H9 (cell line): ENCODE measurements around the gene DMBT1. TPM values are rescaled to one million over a fixed set of nuclear protein-coding genes. Genes with fewer than 3 reads are reported as not detected.

Experiments
- DNase-seq: peaks from one replicate; pipeline ENCODE4 v3.0.0-alpha.2; 2017
- H2AFZ ChIP-seq: one replicate; pipeline ENCODE4 v1.6.1; 2013; ENCODE audit warnings: mild to moderate bottlenecking, low read length, control low read depth, moderate library complexity
- H2AK5ac ChIP-seq: 2 replicates; pipeline ENCODE4 v1.6.1; 2013; ENCODE audit warnings: low read length, control low read depth, mixed read lengths; ENCODE audit not compliant: insufficient read length
- H2BK120ac ChIP-seq: one replicate; pipeline ENCODE4 v1.6.1; 2013; ENCODE audit warnings: low read depth, mild to moderate bottlenecking, low read length, control low read depth, inconsistent platforms; ENCODE audit not compliant: poor library complexity, severe bottlenecking
- H2BK12ac ChIP-seq: 2 replicates; pipeline ENCODE4 v1.6.1; 2013; ENCODE audit warnings: low read length, control low read depth, mixed read lengths, low read depth; ENCODE audit not compliant: insufficient read length
- H2BK15ac ChIP-seq: 2 replicates; pipeline ENCODE4 v1.6.1; 2013; ENCODE audit warnings: low read depth, low read length, control low read depth
- H2BK20ac ChIP-seq: one replicate; pipeline ENCODE4 v1.6.1; 2013; ENCODE audit warnings: low read depth, mild to moderate bottlenecking, low read length, control low read depth, inconsistent platforms; ENCODE audit not compliant: poor library complexity, severe bottlenecking
- H2BK5ac ChIP-seq: 2 replicates; pipeline ENCODE4 v1.6.1; 2013; ENCODE audit warnings: low read length, control low read depth, mixed read lengths; ENCODE audit not compliant: insufficient read length
- H3K14ac ChIP-seq: 2 replicates; pipeline ENCODE4 v1.6.1; 2013; ENCODE audit warnings: low read length, control low read depth; ENCODE audit not compliant: insufficient read depth
- H3K18ac ChIP-seq: 2 replicates; pipeline ENCODE4 v1.6.1; 2013; ENCODE audit warnings: low read depth, mild to moderate bottlenecking, mixed read lengths, low read length, control low read depth; ENCODE audit not compliant: insufficient read length
- H3K23ac ChIP-seq: 2 replicates; pipeline ENCODE4 v1.6.1; 2013; ENCODE audit warnings: low read length, control low read depth, mixed read lengths, low read depth; ENCODE audit not compliant: insufficient read length
- H3K23me2 ChIP-seq: 2 replicates; pipeline ENCODE4 v1.6.1; 2013; ENCODE audit warnings: low read depth, mild to moderate bottlenecking, mixed read lengths, low read length, control low read depth; ENCODE audit not compliant: insufficient read length, poor library complexity, severe bottlenecking
- H3K27ac ChIP-seq: 2 replicates; pipeline ENCODE4 v1.5.1; 2013; ENCODE audit warnings: low read length, control low read depth, mixed read lengths, low read depth; ENCODE audit not compliant: insufficient read length
- H3K27me3 ChIP-seq: 2 replicates; pipeline ENCODE4 v1.6.1; 2013; ENCODE audit warnings: low read length, control low read depth, inconsistent platforms; ENCODE audit not compliant: insufficient read depth
- H3K4ac ChIP-seq: 2 replicates; pipeline ENCODE4 v1.6.1; 2013; ENCODE audit warnings: low read depth, mild to moderate bottlenecking, control low read depth, inconsistent platforms, low read length, moderate library complexity
- H3K4me1 ChIP-seq: 2 replicates; pipeline ENCODE4 v1.6.1; 2013; ENCODE audit warnings: low read length, control low read depth, inconsistent platforms; ENCODE audit not compliant: insufficient read depth
- H3K4me2 ChIP-seq: 2 replicates; pipeline ENCODE4 v1.6.1; 2013; ENCODE audit warnings: low read length, control low read depth, mixed read lengths; ENCODE audit not compliant: insufficient read length, insufficient read depth
- H3K56ac ChIP-seq: 2 replicates; pipeline ENCODE4 v1.6.1; 2013; ENCODE audit warnings: low read depth, mild to moderate bottlenecking, mixed read lengths, low read length, control low read depth; ENCODE audit not compliant: insufficient read length
- H3K79me1 ChIP-seq: 2 replicates; pipeline ENCODE4 v1.6.1; 2013; ENCODE audit warnings: low read depth, mild to moderate bottlenecking, moderate library complexity, low read length, control low read depth, inconsistent platforms; ENCODE audit not compliant: insufficient read depth, poor library complexity, severe bottlenecking
- H3K79me2 ChIP-seq: 2 replicates; pipeline ENCODE4 v1.6.1; 2013; ENCODE audit warnings: low read length, control low read depth, inconsistent platforms; ENCODE audit not compliant: insufficient read depth
- H3K9ac ChIP-seq: 2 replicates; pipeline ENCODE4 v1.6.1; 2013; ENCODE audit warnings: low read length, control low read depth, mixed read lengths; ENCODE audit not compliant: insufficient read length; ENCODE audit errors: extremely low read depth
- H3K9me3 ChIP-seq: one replicate; pipeline ENCODE4 v1.6.1; 2013; ENCODE audit warnings: low read depth, low read length, inconsistent platforms; ENCODE audit not compliant: control insufficient read depth
- H3T11ph ChIP-seq: one replicate; pipeline ENCODE4 v1.6.1; 2013; ENCODE audit warnings: mild to moderate bottlenecking, low read length, control low read depth, inconsistent platforms
- H4K20me1 ChIP-seq: one replicate; pipeline ENCODE4 v1.6.1; 2013; ENCODE audit not compliant: control insufficient read depth, insufficient read length, insufficient read depth
- H4K5ac ChIP-seq: 2 replicates; pipeline ENCODE4 v1.6.1; 2013; ENCODE audit warnings: low read depth, mild to moderate bottlenecking, mixed read lengths, low read length, control low read depth; ENCODE audit not compliant: insufficient read length
- H4K8ac ChIP-seq: replicated peaks from 2 replicates; pipeline ENCODE4 v1.6.1; 2013; ENCODE audit warnings: low read length, control low read depth, mixed read lengths, low read depth; ENCODE audit not compliant: insufficient read length
- H4K91ac ChIP-seq: 2 replicates; pipeline ENCODE4 v1.6.1; 2013; ENCODE audit warnings: low read depth, mild to moderate bottlenecking, moderate library complexity, mixed read lengths, low read length, control low read depth; ENCODE audit not compliant: insufficient read length
- H3K27ac Mint-ChIP-seq, 3 experiments: 2 replicates in 2 of 3; 3 replicates in 1 of 3; pipeline ENCODE4 v1.8.0; 2020 to 2021; ENCODE audit warnings: mixed read lengths in 3 of 3, mild to moderate bottlenecking in 1 of 3, moderate library complexity in 1 of 3
- H3K27me3 Mint-ChIP-seq: 2 replicates; pipeline ENCODE4 v1.8.0; 2021; ENCODE audit warnings: low read depth, mild to moderate bottlenecking, moderate library complexity, mixed read lengths
- H3K36me3 Mint-ChIP-seq, 3 experiments: 2 replicates in 2 of 3; 3 replicates in 1 of 3; pipeline ENCODE4 v1.8.0; 2020 to 2021; ENCODE audit warnings: low read depth in 3 of 3, mixed read lengths in 3 of 3; ENCODE audit not compliant: insufficient read depth in 1 of 3
- H3K4me1 Mint-ChIP-seq, 2 experiments: 2 replicates each; pipeline ENCODE4 v1.8.0; 2020; ENCODE audit warnings: mixed read lengths in 2 of 2
- H3K4me3 Mint-ChIP-seq, 2 experiments: 2 replicates in 1 of 2; 3 replicates in 1 of 2; pipeline ENCODE4 v1.8.0; 2020 to 2021; ENCODE audit warnings: mild to moderate bottlenecking in 2 of 2, mixed read lengths in 2 of 2, moderate library complexity in 1 of 2
- H3K9me3 Mint-ChIP-seq, 2 experiments: 2 replicates in 1 of 2; 3 replicates in 1 of 2; pipeline ENCODE4 v1.8.0; 2020; ENCODE audit warnings: mild to moderate bottlenecking in 2 of 2, mixed read lengths in 2 of 2, moderate library complexity in 1 of 2
- CTCF ChIP-seq: fragments of 200-600 bp; sonication (generic); conservative IDR thresholded peaks from 3 replicates; pipeline ENCODE4 v1.8.0; 2021; ENCODE audit warnings: antibody characterized with exemption, mild to moderate bottlenecking
- WGBS: extraction: QIAGEN DNeasy Blood & Tissue Kit; methylation state at CpG from one replicate; pipeline ENCODE4 v1.1.7; 2013; ENCODE audit warnings: missing lambda C conversion rate, low lambda C conversion rate, mixed read lengths; ENCODE audit not compliant: insufficient read length; ENCODE audit errors: extremely low coverage; 5-methylcytosine and 5-hydroxymethylcytosine counted together
- total RNA-seq: library from RNA; stranded (reverse); gene quantifications from 2 replicates; pipeline ENCODE4 v1.2.1, GENCODE V29; 2021

Gene DMBT1
- total RNA-seq, 1 experiment from 2014 or later = 0.04 TPM

DNA sequence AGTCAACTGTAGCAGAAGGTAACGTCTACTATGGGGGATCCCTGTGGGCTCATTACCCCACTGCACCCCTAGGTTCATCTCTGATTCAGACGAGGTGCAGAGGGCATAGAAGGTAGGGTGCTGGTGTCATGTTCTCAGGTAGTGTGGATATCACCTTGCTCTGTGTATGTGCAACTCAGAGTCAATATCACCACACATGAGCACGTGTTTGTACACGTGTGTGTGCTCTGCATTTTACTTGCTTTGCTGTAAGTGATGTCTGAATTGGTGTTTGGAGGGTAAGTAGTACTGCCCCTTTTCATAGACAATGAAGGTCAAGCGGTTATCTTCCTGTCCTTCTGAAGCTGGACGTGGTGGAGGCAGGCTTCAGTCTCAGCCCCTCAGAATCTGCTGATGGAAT is 10.4 kb downstream of the DMBT1 start:
- H2BK5ac ChIP-seq = no peak overlapping the region
- H3K4me2 ChIP-seq = no peak overlapping the region

More for the DNA sequence above, 10.4 kb downstream of the DMBT1 start:
- Histone ChIP-seq H3K27ac (no peak overlapping the region), H4K5ac (no peak overlapping the region), H2BK15ac (no peak overlapping the region), H3K23me2 (no peaks in the 10 kb centered on the region), H3K4me1 (no peaks in the 10 kb centered on the region), H3K9me3 (no peaks in the 10 kb centered on the region), H2AK5ac (no peak overlapping the region), H3K4ac (no peak overlapping the region), H2AFZ (no peak overlapping the region), H3K27me3 (no peaks in the 10 kb centered on the region), H2BK20ac (no peak overlapping the region), H2BK120ac (no peak overlapping the region), H4K20me1 (no peaks in the 10 kb centered on the region), H3K79me2 (no peaks in the 10 kb centered on the region), H4K8ac (no peak overlapping the region), H3K56ac (no peak overlapping the region), H3K18ac (no peak overlapping the region), H3K14ac (no peak overlapping the region), H4K91ac (no peak overlapping the region), H3K79me1 (no peaks in the 10 kb centered on the region), H3K9ac (no peak overlapping the region), H3T11ph (no peak overlapping the region), H2BK12ac (no peak overlapping the region), H3K23ac (no peak overlapping the region)
- Mint-ChIP-seq H3K9me3 (peaks cover 11 to 13% of the 10 kb centered on the region in 2 experiments; a peak in 4 of 5 replicates), H3K4me3 (no peak overlapping the region), H3K27me3 (peaks cover 20% of the 10 kb centered on the region), H3K4me1 (0 out of 4 replicates have a peak, but pooled peaks cover 0 to under 1% of the 10 kb centered on the region in 2 experiments), H3K27ac (no peak overlapping the region), H3K36me3 (peaks cover 0 to 7% (median 2%) of the 10 kb centered on the region in 3 experiments; a peak in 3 of 7 replicates)
- no CpG with 5 or more reads among the region's 6 CpGs for WGBS
- no peak for TF ChIP-seq CTCF
- no peak for DNase-seq
